ENCODE data around the gene FRMD6. TPM values are rescaled to one million over a fixed set of nuclear protein-coding genes. Genes with fewer than 3 reads are reported as not detected.
"Not testable (repeated sequence)": the region's sequence is repeated elsewhere in the genome, so short reads cannot be mapped to it uniquely, and the experiment has no call there.

The FRMD6 gene
- total RNA-seq, 1 donor from 2014 or later: 33.4 TPM

DNA sequence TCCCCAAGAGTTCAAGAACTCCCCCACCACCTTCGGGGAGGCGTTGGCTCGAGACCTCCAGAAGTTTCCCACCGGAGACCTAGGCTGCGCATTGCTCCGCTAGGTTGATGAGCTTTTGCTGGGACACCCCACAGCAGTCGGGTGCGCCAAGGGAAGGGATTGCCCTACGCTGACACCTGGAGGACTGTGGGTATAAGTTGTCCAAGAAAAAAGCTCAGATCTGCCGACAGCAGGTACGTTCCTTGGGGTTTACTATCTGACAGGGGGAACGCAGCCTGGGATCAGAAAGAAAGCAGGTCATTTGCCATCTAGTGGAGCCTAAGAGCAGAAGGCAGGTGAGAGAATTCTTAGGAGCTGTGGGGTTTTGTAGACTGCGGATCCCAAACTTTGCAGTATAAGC is 98.8 kb downstream of the FRMD6 start:
- no peak overlapping the region for H3K4me3 ChIP-seq (ENCODE audit: low read length in 3 of 3)
- H3K9me3 ChIP-seq (ENCODE audit: control insufficient read depth in 3 of 3, low read length in 3 of 3): no peaks in the 10 kb centered on the region
- H3K9ac ChIP-seq (ENCODE audit: low read depth in 1 of 3, low read length in 3 of 3): no peak overlapping the region
- H3K4me1 ChIP-seq (ENCODE audit: control insufficient read depth in 3 of 3, insufficient read depth in 3 of 3, low read length in 3 of 3): no peaks in the 10 kb centered on the region
- H3K27ac ChIP-seq (ENCODE audit: low read depth, low read length): no peak overlapping the region
- H3K36me3 ChIP-seq (ENCODE audit: control insufficient read depth in 3 of 3, insufficient read depth in 3 of 3, low read length in 3 of 3): no peaks in the 10 kb centered on the region
- H3K27me3 ChIP-seq (ENCODE audit: control insufficient read depth in 3 of 3, insufficient read depth in 3 of 3, low read length in 3 of 3): no peaks in the 10 kb centered on the region

- not testable (repeated sequence) for H3K9ac ChIP-seq (ENCODE audit: low read depth in 1 of 3, low read length in 3 of 3); H3K27me3 ChIP-seq (ENCODE audit: control insufficient read depth in 3 of 3, insufficient read depth in 3 of 3, low read length in 3 of 3); H3K36me3 ChIP-seq (ENCODE audit: control insufficient read depth in 3 of 3, insufficient read depth in 3 of 3, low read length in 3 of 3); H3K4me1 ChIP-seq (ENCODE audit: control insufficient read depth in 3 of 3, insufficient read depth in 3 of 3, low read length in 3 of 3); H3K4me3 ChIP-seq (ENCODE audit: low read length in 3 of 3); H3K27ac ChIP-seq (ENCODE audit: low read depth, low read length); H3K9me3 ChIP-seq (ENCODE audit: control insufficient read depth in 3 of 3, low read length in 3 of 3)
Observed at GRCh38 chr14:51751611-51752345, 100.1 kb downstream of the FRMD6 start.

- not testable (repeated sequence) for H3K9ac ChIP-seq (ENCODE audit: low read depth in 1 of 3, low read length in 3 of 3); H3K4me1 ChIP-seq (ENCODE audit: control insufficient read depth in 3 of 3, insufficient read depth in 3 of 3, low read length in 3 of 3); H3K36me3 ChIP-seq (ENCODE audit: control insufficient read depth in 3 of 3, insufficient read depth in 3 of 3, low read length in 3 of 3); H3K9me3 ChIP-seq (ENCODE audit: control insufficient read depth in 3 of 3, low read length in 3 of 3); H3K4me3 ChIP-seq (ENCODE audit: low read length in 3 of 3); H3K27me3 ChIP-seq (ENCODE audit: control insufficient read depth in 3 of 3, insufficient read depth in 3 of 3, low read length in 3 of 3); H3K27ac ChIP-seq (ENCODE audit: low read depth, low read length)
Observed at GRCh38 chr14:51757756-51758155, 106.0 kb downstream of the FRMD6 start.

- Histone ChIP-seq H3K4me1 (ENCODE audit: control insufficient read depth in 3 of 3, insufficient read depth in 3 of 3, low read length in 3 of 3) (no peaks in the 10 kb centered on the region), H3K9me3 (ENCODE audit: control insufficient read depth in 3 of 3, low read length in 3 of 3) (no peaks in the 10 kb centered on the region), H3K27me3 (ENCODE audit: control insufficient read depth in 3 of 3, insufficient read depth in 3 of 3, low read length in 3 of 3) (no peaks in the 10 kb centered on the region), H3K4me3 (ENCODE audit: low read length in 3 of 3) (no peak overlapping the region), H3K9ac (ENCODE audit: low read depth in 1 of 3, low read length in 3 of 3) (no peak overlapping the region), H3K27ac (ENCODE audit: low read depth, low read length) (no peak overlapping the region), H3K36me3 (ENCODE audit: control insufficient read depth in 3 of 3, insufficient read depth in 3 of 3, low read length in 3 of 3) (no peaks in the 10 kb centered on the region)
Observed at GRCh38 chr14:51759950-51760349, 108.2 kb downstream of the FRMD6 start.

GRCh38 chr14:51765726-51766125 is 114.0 kb downstream of the FRMD6 start:
- H3K9me3 ChIP-seq (ENCODE audit: control insufficient read depth in 3 of 3, low read length in 3 of 3); H3K36me3 ChIP-seq (ENCODE audit: control insufficient read depth in 3 of 3, insufficient read depth in 3 of 3, low read length in 3 of 3); H3K9ac ChIP-seq (ENCODE audit: low read depth in 1 of 3, low read length in 3 of 3); H3K4me3 ChIP-seq (ENCODE audit: low read length in 3 of 3); H3K4me1 ChIP-seq (ENCODE audit: control insufficient read depth in 3 of 3, insufficient read depth in 3 of 3, low read length in 3 of 3); H3K27ac ChIP-seq (ENCODE audit: low read depth, low read length); H3K27me3 ChIP-seq (ENCODE audit: control insufficient read depth in 3 of 3, insufficient read depth in 3 of 3, low read length in 3 of 3): not testable (repeated sequence)

- not testable (repeated sequence) for H3K27me3 ChIP-seq (ENCODE audit: control insufficient read depth in 3 of 3, insufficient read depth in 3 of 3, low read length in 3 of 3); H3K4me3 ChIP-seq (ENCODE audit: low read length in 3 of 3); H3K9ac ChIP-seq (ENCODE audit: low read depth in 1 of 3, low read length in 3 of 3); H3K9me3 ChIP-seq (ENCODE audit: control insufficient read depth in 3 of 3, low read length in 3 of 3); H3K4me1 ChIP-seq (ENCODE audit: control insufficient read depth in 3 of 3, insufficient read depth in 3 of 3, low read length in 3 of 3); H3K36me3 ChIP-seq (ENCODE audit: control insufficient read depth in 3 of 3, insufficient read depth in 3 of 3, low read length in 3 of 3); H3K27ac ChIP-seq (ENCODE audit: low read depth, low read length)
Observed at GRCh38 chr14:51766586-51766985, 114.9 kb downstream of the FRMD6 start.

DNA sequence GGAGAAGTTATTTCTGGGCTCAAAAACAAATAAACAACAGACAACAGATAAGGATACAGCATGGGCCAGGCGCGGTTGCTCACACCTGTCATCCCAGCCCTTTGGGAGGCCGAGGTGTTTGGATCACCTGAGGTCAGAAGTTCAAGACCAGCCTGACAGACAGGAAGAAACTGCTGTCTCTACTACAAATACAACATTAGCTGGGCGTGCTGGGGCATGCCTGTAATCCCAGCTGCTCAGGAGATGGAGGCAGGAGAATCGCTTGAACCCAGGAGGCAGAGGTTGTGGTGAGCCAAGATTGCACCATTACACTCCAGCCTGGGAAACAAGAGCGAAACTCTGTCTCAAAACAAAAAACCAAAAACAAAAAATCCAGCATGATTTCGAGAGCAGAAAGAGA is 117.6 kb downstream of the FRMD6 start:
- not testable (repeated sequence) for H3K27me3 ChIP-seq (ENCODE audit: control insufficient read depth in 3 of 3, insufficient read depth in 3 of 3, low read length in 3 of 3); H3K27ac ChIP-seq (ENCODE audit: low read depth, low read length); H3K4me1 ChIP-seq (ENCODE audit: control insufficient read depth in 3 of 3, insufficient read depth in 3 of 3, low read length in 3 of 3); H3K9ac ChIP-seq (ENCODE audit: low read depth in 1 of 3, low read length in 3 of 3); H3K9me3 ChIP-seq (ENCODE audit: control insufficient read depth in 3 of 3, low read length in 3 of 3); H3K4me3 ChIP-seq (ENCODE audit: low read length in 3 of 3); H3K36me3 ChIP-seq (ENCODE audit: control insufficient read depth in 3 of 3, insufficient read depth in 3 of 3, low read length in 3 of 3)

GRCh38 chr14:51774209-51774608 is 122.5 kb downstream of the FRMD6 start:
- H3K9ac ChIP-seq (ENCODE audit: low read depth in 1 of 3, low read length in 3 of 3): no peak overlapping the region
- no peaks in the 10 kb centered on the region for H3K27me3 ChIP-seq (ENCODE audit: control insufficient read depth in 3 of 3, insufficient read depth in 3 of 3, low read length in 3 of 3)
- H3K9me3 ChIP-seq (ENCODE audit: control insufficient read depth in 3 of 3, low read length in 3 of 3): no peaks in the 10 kb centered on the region
- H3K27ac ChIP-seq (ENCODE audit: low read depth, low read length): no peak overlapping the region
- no peak overlapping the region for H3K4me3 ChIP-seq (ENCODE audit: low read length in 3 of 3)
- H3K36me3 ChIP-seq (ENCODE audit: control insufficient read depth in 3 of 3, insufficient read depth in 3 of 3, low read length in 3 of 3): no peaks in the 10 kb centered on the region
- H3K4me1 ChIP-seq (ENCODE audit: control insufficient read depth in 3 of 3, insufficient read depth in 3 of 3, low read length in 3 of 3): no peaks in the 10 kb centered on the region

GRCh38 chr14:51776102-51776894 is 124.6 kb downstream of the FRMD6 start:
- Histone ChIP-seq H3K9me3 (ENCODE audit: control insufficient read depth in 3 of 3, low read length in 3 of 3) (no peaks in the 10 kb centered on the region), H3K36me3 (ENCODE audit: control insufficient read depth in 3 of 3, insufficient read depth in 3 of 3, low read length in 3 of 3) (no peaks in the 10 kb centered on the region), H3K27ac (ENCODE audit: low read depth, low read length) (no peak overlapping the region), H3K4me1 (ENCODE audit: control insufficient read depth in 3 of 3, insufficient read depth in 3 of 3, low read length in 3 of 3) (peaks cover 0 to 2% (median 0%) of the 10 kb centered on the region in 3 donors), H3K9ac (ENCODE audit: low read depth in 1 of 3, low read length in 3 of 3) (peak overlapping the region in 1 of 3 donors; percentile 12), H3K4me3 (ENCODE audit: low read length in 3 of 3) (no peak overlapping the region), H3K27me3 (ENCODE audit: control insufficient read depth in 3 of 3, insufficient read depth in 3 of 3, low read length in 3 of 3) (no peaks in the 10 kb centered on the region)

- Histone ChIP-seq H3K27ac (ENCODE audit: low read depth, low read length) (no peak overlapping the region), H3K9me3 (ENCODE audit: control insufficient read depth in 3 of 3, low read length in 3 of 3) (no peaks in the 10 kb centered on the region), H3K4me1 (ENCODE audit: control insufficient read depth in 3 of 3, insufficient read depth in 3 of 3, low read length in 3 of 3) (peaks cover 0 to 2% (median 0%) of the 10 kb centered on the region in 3 donors), H3K9ac (ENCODE audit: low read depth in 1 of 3, low read length in 3 of 3) (no peak overlapping the region), H3K27me3 (ENCODE audit: control insufficient read depth in 3 of 3, insufficient read depth in 3 of 3, low read length in 3 of 3) (no peaks in the 10 kb centered on the region), H3K4me3 (ENCODE audit: low read length in 3 of 3) (no peak overlapping the region), H3K36me3 (ENCODE audit: control insufficient read depth in 3 of 3, insufficient read depth in 3 of 3, low read length in 3 of 3) (no peaks in the 10 kb centered on the region)
Observed at GRCh38 chr14:51780006-51780692, 128.4 kb downstream of the FRMD6 start.

Measured in skeletal muscle tissue (tissue), 4 donors.